ENCODE measurements around the gene OR6A2. TPM values are rescaled to one million over a fixed set of nuclear protein-coding genes. Genes with fewer than 3 reads are reported as not detected.

The OR6A2 gene
- total RNA-seq, 1 donor, result 0.43 TPM

GRCh38 chr11:6771926-6772893 is 27.3 kb downstream of the OR6A2 start, which contains the start of gene OR2AG2:
TSS of gene OR2AG2 (minus strand) at chr11:6771976. CDS start at chr11:6768957, 3,019 bp downstream.
- DNase-seq (ENCODE audit: low read depth), result no peak
- H3K4me3 ChIP-seq (ENCODE audit: low read depth, low read length), result no peak within 1 kb of the TSS
- no peak for TF ChIP-seq CTCF (IDR thresholded peaks at IDR 0.05; ENCODE audit: insufficient read depth, low read depth, low read length)

DNA sequence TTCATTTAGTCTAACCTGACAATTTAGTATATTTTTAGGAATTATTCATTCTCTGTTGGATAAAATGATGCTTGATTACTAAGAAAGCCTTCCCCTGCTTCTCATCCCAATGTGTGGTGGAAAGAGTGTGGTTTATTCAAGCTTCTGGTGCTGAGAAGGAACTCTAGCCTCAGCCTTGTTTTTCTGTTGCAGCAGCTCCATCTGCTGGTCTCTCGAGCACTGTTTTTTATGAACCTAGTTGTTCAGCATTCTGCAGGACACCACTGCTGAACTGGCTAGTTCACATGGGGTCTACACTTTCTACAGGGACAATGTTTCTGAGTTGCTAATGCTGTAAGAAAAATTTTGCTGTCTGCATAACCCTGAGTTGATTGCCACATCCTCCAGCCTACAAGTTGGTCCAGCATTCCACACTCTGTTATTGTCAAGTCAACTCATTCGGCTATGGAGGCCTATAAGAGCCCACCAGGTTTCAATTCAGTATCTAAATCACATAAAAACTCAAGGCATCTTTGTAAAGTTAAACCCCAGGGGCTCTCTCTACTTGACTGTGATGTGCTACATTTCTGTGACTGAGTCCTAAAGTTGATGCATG is 42.0 kb downstream of the OR6A2 start:
- H3K4me3 ChIP-seq (ENCODE audit: low read depth, low read length), result no peak overlapping the region
- DNase-seq (ENCODE audit: low read depth), result peak; percentile 63
- TF ChIP-seq CTCF (IDR thresholded peaks at IDR 0.05; ENCODE audit: insufficient read depth, low read depth, low read length), result peak; percentile 70

- no peak for TF ChIP-seq CTCF (IDR thresholded peaks at IDR 0.05; ENCODE audit: insufficient read depth, low read depth, low read length)
- no peak for DNase-seq (ENCODE audit: low read depth)
- H3K4me3 ChIP-seq (ENCODE audit: low read depth, low read length), result no peak overlapping the region
Measured at GRCh38 chr11:6755953-6756347, 43.5 kb downstream of the OR6A2 start.

- peak; percentile 94 for TF ChIP-seq CTCF (IDR thresholded peaks at IDR 0.05; ENCODE audit: insufficient read depth, low read depth, low read length)
- peak; percentile 36 for DNase-seq (ENCODE audit: low read depth)
Measured at GRCh38 chr11:6755303-6755952, 44.1 kb downstream of the OR6A2 start.

GRCh38 chr11:6747097-6747668 is 52.3 kb downstream of the OR6A2 start:
- TF ChIP-seq CTCF (IDR thresholded peaks at IDR 0.05; ENCODE audit: insufficient read depth, low read depth, low read length), result no peak
- no peak for DNase-seq (ENCODE audit: low read depth)
- H3K4me3 ChIP-seq (ENCODE audit: low read depth, low read length), result no peak overlapping the region

More at GRCh38 chr11:6755303-6755952, 44.1 kb downstream of the OR6A2 start:
- H3K4me3 ChIP-seq (ENCODE audit: low read depth, low read length), result no peak overlapping the region

GRCh38 chr11:6746626-6747025 is 52.9 kb downstream of the OR6A2 start:
- DNase-seq (ENCODE audit: low read depth), result no peak
- TF ChIP-seq CTCF (IDR thresholded peaks at IDR 0.05; ENCODE audit: insufficient read depth, low read depth, low read length), result no peak
- no peak overlapping the region for H3K4me3 ChIP-seq (ENCODE audit: low read depth, low read length)

Measured in fibroblast of villous mesenchyme (primary cell).